ENCODE results near the gene OSMR.

- TF ChIP-seq CTCF (IDR thresholded peaks at IDR 0.05) (no peak), EP300 (IDR thresholded peaks at IDR 0.05) (no peak)
Measured at GRCh38 chr5:38846379-38847011, 683 bp downstream of the OSMR start.

Measured in tibial nerve (tissue), 4 donors.